Astrocyte (in vitro differentiated cells and primary cell): ENCODE results near the gene HOXA4. TPM values are rescaled to one million over a fixed set of nuclear protein-coding genes. Genes with fewer than 3 reads are reported as not detected.
A peak's percentile ranks its signal among the peaks of the same experiment; 100 is the strongest.

Experiments used
- DNase-seq: peaks from one replicate; pipeline ENCODE4 v3.0.0-alpha.2; 2010; ENCODE audit warnings: low read depth
- FAIRE-seq: peaks from 2 replicates; lab custom pipeline; 2011; peaks lifted over from hg19 to GRCh38; lab: Jason Lieb, UNC
- H2AFZ ChIP-seq: 2 replicates; pipeline ENCODE4 v1.6.0; 2012; ENCODE audit warnings: low read depth, low read length, inconsistent platforms
- H3K27ac ChIP-seq: 2 replicates; pipeline ENCODE4 v1.5.1; 2011; ENCODE audit warnings: low read depth, low read length, inconsistent platforms
- H3K27me3 ChIP-seq: 2 replicates; pipeline ENCODE4 v1.6.0; 2011; ENCODE audit warnings: low read length, inconsistent platforms; ENCODE audit not compliant: insufficient read depth
- H3K36me3 ChIP-seq: 2 replicates; pipeline ENCODE4 v1.5.1; 2011; ENCODE audit warnings: low read length, inconsistent platforms; ENCODE audit not compliant: insufficient read depth
- H3K4me1 ChIP-seq: 2 replicates; pipeline ENCODE4 v1.5.1; 2011; ENCODE audit warnings: low read length, inconsistent platforms; ENCODE audit not compliant: insufficient read depth
- H3K4me2 ChIP-seq: 2 replicates; pipeline ENCODE4 v1.6.0; 2012; ENCODE audit warnings: low read length, inconsistent platforms
- H3K4me3 ChIP-seq: 2 replicates; pipeline ENCODE4 v1.5.1; 2011; ENCODE audit warnings: low read depth, mild to moderate bottlenecking, low read length, inconsistent platforms; ENCODE audit not compliant: insufficient read depth
- H3K79me2 ChIP-seq: 2 replicates; pipeline ENCODE4 v1.6.0; 2012; ENCODE audit warnings: mild to moderate bottlenecking, low read length, inconsistent platforms; ENCODE audit not compliant: insufficient read depth
- H3K9ac ChIP-seq: 2 replicates; pipeline ENCODE4 v1.6.0; 2012; ENCODE audit warnings: mild to moderate bottlenecking, low read length, inconsistent platforms
- H3K9me3 ChIP-seq: 2 replicates; pipeline ENCODE4 v1.5.1; 2012; ENCODE audit warnings: low read depth, mild to moderate bottlenecking, low read length, inconsistent platforms; ENCODE audit not compliant: insufficient read depth
- H4K20me1 ChIP-seq: 2 replicates; pipeline ENCODE4 v1.6.0; 2012; ENCODE audit warnings: low read length, inconsistent platforms; ENCODE audit not compliant: insufficient read depth
- H3K27ac Mint-ChIP-seq: one replicate; pipeline ENCODE4 v1.8.0; 2021; ENCODE audit warnings: mild to moderate bottlenecking, mixed read lengths; ENCODE audit not compliant: unreplicated experiment
- H3K27me3 Mint-ChIP-seq: one replicate; pipeline ENCODE4 v1.8.0; 2021; ENCODE audit warnings: low read depth, mixed read lengths; ENCODE audit not compliant: unreplicated experiment
- H3K36me3 Mint-ChIP-seq: one replicate; pipeline ENCODE4 v1.8.0; 2021; ENCODE audit warnings: low read depth, mixed read lengths; ENCODE audit not compliant: unreplicated experiment
- H3K4me1 Mint-ChIP-seq: one replicate; pipeline ENCODE4 v1.8.0; 2021; ENCODE audit warnings: low read depth, mixed read lengths; ENCODE audit not compliant: unreplicated experiment
- H3K4me3 Mint-ChIP-seq: one replicate; pipeline ENCODE4 v1.8.0; 2021; ENCODE audit warnings: mild to moderate bottlenecking, moderate library complexity, mixed read lengths; ENCODE audit not compliant: unreplicated experiment
- H3K9me3 Mint-ChIP-seq: one replicate; pipeline ENCODE4 v1.8.0; 2021; ENCODE audit warnings: mild to moderate bottlenecking, mixed read lengths; ENCODE audit not compliant: unreplicated experiment
- EZH2 ChIP-seq: IDR thresholded peaks from 2 replicates; pipeline ENCODE4 v1.6.1; 2012; ENCODE audit warnings: mild to moderate bottlenecking, low read length, inconsistent platforms; ENCODE audit not compliant: insufficient read depth
- total RNA-seq: library from RNA; stranded (reverse); gene quantifications from 2 replicates; pipeline ENCODE4 v1.2.1, GENCODE V29; 2021
- TF ChIP-seq, protein P1 (sequence below): IDR thresholded peaks from 2 replicates; pipeline ENCODE4 v1.5.1; 2011; ENCODE audit warnings: low read depth, mild to moderate bottlenecking, inconsistent platforms, low read length, moderate library complexity; ENCODE audit not compliant: insufficient read depth

Gene HOXA4
- total RNA-seq, 1 donor from 2014 or later, result not detected

DNA sequence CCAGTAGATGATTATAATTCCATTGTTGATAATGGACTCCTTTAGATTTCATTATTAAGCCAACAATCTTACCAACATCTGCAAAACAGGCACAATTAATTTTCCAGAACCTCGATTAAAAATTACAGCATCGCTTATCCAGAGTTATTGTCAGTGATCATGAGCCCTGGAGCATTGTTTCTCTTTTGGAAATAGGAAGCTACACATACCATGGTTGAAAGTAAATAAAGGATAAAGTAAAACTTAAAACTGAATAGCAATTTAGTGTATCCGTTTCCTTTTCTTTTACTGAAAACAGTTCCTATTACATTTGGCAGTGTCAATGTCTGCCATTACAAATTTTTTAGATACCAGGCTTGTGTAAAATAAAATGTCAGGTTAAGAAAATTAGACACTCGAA, 18.2 kb downstream of the HOXA4 start:
- Histone ChIP-seq H3K27ac (peak overlapping the region; percentile 76), H3K36me3 (no peaks in the 10 kb centered on the region), H3K27me3 (peaks cover 63% of the 10 kb centered on the region), H3K4me3 (peak overlapping the region; percentile 74), H3K9me3 (no peaks in the 10 kb centered on the region), H2AFZ (no peak overlapping the region), H3K4me2 (peak overlapping the region; percentile 91), H3K9ac (peak overlapping the region; percentile 88), H3K4me1 (peaks cover 16% of the 10 kb centered on the region), H4K20me1 (peaks cover 4% of the 10 kb centered on the region), H3K79me2 (peaks cover 68% of the 10 kb centered on the region)
- Mint-ChIP-seq H3K4me1 (peaks cover 2% of the 10 kb centered on the region), H3K27ac (no peak overlapping the region), H3K27me3 (peaks cover 86% of the 10 kb centered on the region), H3K9me3 (peaks cover 18% of the 10 kb centered on the region), H3K4me3 (no peak overlapping the region), H3K36me3 (peaks cover 3% of the 10 kb centered on the region)
- no peak for FAIRE-seq
- DNase-seq, result no peak
- TF ChIP-seq, protein P1, sequence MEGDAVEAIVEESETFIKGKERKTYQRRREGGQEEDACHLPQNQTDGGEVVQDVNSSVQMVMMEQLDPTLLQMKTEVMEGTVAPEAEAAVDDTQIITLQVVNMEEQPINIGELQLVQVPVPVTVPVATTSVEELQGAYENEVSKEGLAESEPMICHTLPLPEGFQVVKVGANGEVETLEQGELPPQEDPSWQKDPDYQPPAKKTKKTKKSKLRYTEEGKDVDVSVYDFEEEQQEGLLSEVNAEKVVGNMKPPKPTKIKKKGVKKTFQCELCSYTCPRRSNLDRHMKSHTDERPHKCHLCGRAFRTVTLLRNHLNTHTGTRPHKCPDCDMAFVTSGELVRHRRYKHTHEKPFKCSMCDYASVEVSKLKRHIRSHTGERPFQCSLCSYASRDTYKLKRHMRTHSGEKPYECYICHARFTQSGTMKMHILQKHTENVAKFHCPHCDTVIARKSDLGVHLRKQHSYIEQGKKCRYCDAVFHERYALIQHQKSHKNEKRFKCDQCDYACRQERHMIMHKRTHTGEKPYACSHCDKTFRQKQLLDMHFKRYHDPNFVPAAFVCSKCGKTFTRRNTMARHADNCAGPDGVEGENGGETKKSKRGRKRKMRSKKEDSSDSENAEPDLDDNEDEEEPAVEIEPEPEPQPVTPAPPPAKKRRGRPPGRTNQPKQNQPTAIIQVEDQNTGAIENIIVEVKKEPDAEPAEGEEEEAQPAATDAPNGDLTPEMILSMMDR, result no peak
- no peak for TF ChIP-seq EZH2

DNA sequence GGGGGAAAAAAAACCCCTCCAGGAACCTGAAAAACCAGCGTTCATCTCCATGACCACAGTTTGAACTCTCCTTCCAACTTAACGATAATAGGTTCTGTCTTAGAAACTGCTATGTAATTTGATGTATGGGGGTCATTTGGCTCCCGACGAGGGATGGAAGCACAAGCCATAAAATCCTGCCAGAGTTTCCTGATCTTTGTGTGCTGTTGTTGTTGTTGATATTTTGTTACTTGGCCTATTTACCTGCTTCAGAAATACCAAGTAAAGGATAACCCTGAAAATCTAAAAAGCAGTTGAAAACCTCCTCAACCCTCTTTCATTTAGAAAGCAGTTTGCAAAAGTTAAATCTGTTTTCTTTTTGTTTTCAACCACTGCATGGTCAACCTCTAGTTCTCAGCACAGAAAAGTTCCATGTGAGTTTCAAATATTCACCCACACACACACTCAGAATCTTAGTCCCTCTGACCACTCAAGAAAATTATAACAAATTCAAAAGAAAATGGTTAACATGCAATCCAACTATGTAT, 18.7 kb downstream of the HOXA4 start:
- H3K9me3 Mint-ChIP-seq, result peaks cover 18% of the 10 kb centered on the region
- Histone ChIP-seq H3K27me3 (peaks cover 60% of the 10 kb centered on the region), H4K20me1 (peaks cover 4% of the 10 kb centered on the region), H3K4me1 (peaks cover 16% of the 10 kb centered on the region), H2AFZ (no peak overlapping the region), H3K27ac (peak overlapping the region; percentile 76), H3K4me3 (peak overlapping the region; percentile 74), H3K36me3 (no peaks in the 10 kb centered on the region), H3K9ac (peak overlapping the region; percentile 88), H3K9me3 (no peaks in the 10 kb centered on the region), H3K79me2 (peaks cover 64% of the 10 kb centered on the region), H3K4me2 (peak overlapping the region; percentile 91)
- H3K27me3 Mint-ChIP-seq, result peaks cover 86% of the 10 kb centered on the region
- FAIRE-seq (no peak), DNase-seq (peak; percentile 52)
- H3K27ac Mint-ChIP-seq, result no peak overlapping the region
- TF ChIP-seq, protein P1, result no peak
- no peak for TF ChIP-seq EZH2
- H3K36me3 Mint-ChIP-seq, result peaks cover 3% of the 10 kb centered on the region
- peaks cover 2% of the 10 kb centered on the region for H3K4me1 Mint-ChIP-seq
- no peak overlapping the region for H3K4me3 Mint-ChIP-seq

DNA sequence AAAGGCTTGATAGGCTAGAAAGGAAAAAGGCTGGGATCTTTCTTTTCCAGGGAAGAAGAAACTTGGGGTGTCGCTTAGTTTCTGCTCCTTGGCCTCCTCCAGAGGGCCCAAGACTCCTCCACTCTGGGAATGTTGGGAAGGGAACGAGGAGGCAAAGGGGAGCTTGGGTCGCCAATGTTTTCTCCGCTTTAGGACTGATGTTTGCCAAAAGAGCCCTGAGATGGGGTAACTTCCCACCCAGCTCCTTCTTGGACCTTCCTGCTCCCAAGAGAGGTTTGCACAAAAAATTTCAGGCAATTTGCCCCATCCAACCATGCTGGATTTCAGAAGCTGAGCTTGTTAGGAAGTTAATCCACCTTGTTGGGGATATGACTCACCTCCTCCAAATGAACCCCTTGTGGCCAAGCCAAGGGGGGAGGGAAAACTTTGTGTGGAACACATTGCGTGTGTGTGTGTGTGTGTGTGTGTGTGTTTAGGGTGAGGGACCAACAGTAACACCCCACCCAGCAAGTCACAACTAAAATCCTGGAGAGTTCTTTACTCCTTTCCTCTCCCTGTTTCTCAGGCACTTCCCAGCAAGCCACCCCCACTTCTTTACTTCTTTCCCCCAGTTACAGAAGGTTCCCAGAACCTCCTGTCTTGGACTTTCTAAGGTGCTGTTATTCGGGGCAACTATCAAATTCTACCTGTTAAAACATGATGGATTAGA, 19.4 kb downstream of the HOXA4 start:
- Histone ChIP-seq H3K4me1 (peaks cover 19% of the 10 kb centered on the region), H3K4me3 (peak overlapping the region; percentile 74), H3K4me2 (peak overlapping the region; percentile 91), H3K27me3 (peaks cover 55% of the 10 kb centered on the region), H4K20me1 (peaks cover 3% of the 10 kb centered on the region), H2AFZ (no peak overlapping the region), H3K79me2 (peaks cover 63% of the 10 kb centered on the region), H3K27ac (peak overlapping the region; percentile 76), H3K9ac (peak overlapping the region; percentile 88), H3K9me3 (no peaks in the 10 kb centered on the region), H3K36me3 (no peaks in the 10 kb centered on the region)
- no peak overlapping the region for H3K27ac Mint-ChIP-seq
- H3K4me3 Mint-ChIP-seq, result no peak overlapping the region
- DNase-seq (peak; percentile 95), FAIRE-seq (no peak)
- H3K9me3 Mint-ChIP-seq, result peaks cover 18% of the 10 kb centered on the region
- H3K36me3 Mint-ChIP-seq, result peaks cover 3% of the 10 kb centered on the region
- peaks cover 2% of the 10 kb centered on the region for H3K4me1 Mint-ChIP-seq
- peaks cover 82% of the 10 kb centered on the region for H3K27me3 Mint-ChIP-seq
- TF ChIP-seq, protein P1, result no peak
- no peak for TF ChIP-seq EZH2
